Measurements from ENCODE around the gene FRMD4A. TPM values are rescaled to one million over a fixed set of nuclear protein-coding genes. Genes with fewer than 3 reads are reported as not detected.
"Not testable (repeated sequence)": the region's sequence is repeated elsewhere in the genome, so short reads cannot be mapped to it uniquely, and the experiment has no call there.

FRMD4A gene
- total and polyA plus RNA-seq, 7 donors, result 2.9 to 9.1 (median 6.2) TPM

DNA sequence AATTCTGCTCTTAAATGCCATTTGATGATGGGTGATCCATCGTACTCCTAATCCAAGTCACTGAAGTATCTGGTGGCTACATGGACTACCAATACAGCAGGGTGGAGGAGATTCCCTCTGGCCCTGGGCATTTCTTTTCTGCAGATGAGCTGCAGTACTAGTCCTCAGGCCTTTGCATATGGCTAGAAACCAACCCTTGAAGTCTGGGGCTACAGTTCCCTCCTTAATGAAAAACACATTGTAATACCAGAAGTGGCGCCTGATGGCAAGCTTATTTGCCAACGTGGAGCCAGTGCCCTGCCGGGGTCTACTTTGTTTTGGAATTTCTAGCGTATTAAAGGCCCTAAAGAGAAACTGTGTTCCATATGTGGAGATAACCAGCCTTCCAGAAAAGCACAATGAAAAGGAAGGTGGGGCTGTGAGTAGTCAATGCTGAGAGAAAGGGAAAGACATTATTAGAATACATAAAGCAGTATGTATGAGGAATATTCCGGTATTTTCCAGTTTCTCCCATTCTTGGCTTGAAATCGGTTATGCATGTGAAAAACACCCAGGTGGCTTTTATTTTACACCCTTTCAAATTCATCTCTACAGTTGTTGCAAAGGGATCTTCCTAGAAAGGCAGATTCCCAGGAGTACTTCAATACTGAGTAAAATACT lies 375.2 kb downstream of the FRMD4A start:
- no peaks in the 10 kb centered on the region for H3K4me1 ChIP-seq
- intact Hi-C loops (cut with DNase I), result no loop called here

DNA sequence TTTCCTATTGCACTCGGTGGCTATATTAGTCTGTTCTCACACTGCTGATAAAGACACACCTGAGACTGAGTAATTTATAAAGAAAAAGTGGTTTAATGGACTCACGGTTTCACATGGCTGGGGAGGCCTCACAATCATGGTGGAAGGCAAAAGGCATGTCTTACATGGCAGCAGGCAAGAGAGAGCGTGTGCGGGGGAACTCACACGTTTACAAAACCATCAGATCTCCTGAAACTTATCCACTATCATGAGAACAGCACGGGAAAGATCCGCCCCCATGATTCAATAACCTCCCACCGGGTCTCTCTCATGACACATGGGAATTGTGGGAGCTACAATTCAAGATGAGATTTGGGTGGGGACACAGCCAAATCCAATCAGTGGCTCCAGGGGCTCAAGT lies 376.5 kb downstream of the FRMD4A start:
- H3K27ac ChIP-seq; H3K9me3 ChIP-seq; intact Hi-C loops (cut with DNase I); H3K4me1 ChIP-seq; H3K27me3 ChIP-seq (ENCODE audit: insufficient read depth in 3 of 3, low read length in 2 of 3); H3K36me3 ChIP-seq (ENCODE audit: insufficient read depth in 1 of 2, low read depth in 1 of 2); H3K4me3 ChIP-seq; ATAC-seq; DNase-seq: not testable (repeated sequence)
- 82 to 93% (median 92%) methylated on average over 8 of the region's 8 CpGs for WGBS, 3 donors

More for the DNA sequence above, 375.2 kb downstream of the FRMD4A start:
- TF ChIP-seq, protein P1, sequence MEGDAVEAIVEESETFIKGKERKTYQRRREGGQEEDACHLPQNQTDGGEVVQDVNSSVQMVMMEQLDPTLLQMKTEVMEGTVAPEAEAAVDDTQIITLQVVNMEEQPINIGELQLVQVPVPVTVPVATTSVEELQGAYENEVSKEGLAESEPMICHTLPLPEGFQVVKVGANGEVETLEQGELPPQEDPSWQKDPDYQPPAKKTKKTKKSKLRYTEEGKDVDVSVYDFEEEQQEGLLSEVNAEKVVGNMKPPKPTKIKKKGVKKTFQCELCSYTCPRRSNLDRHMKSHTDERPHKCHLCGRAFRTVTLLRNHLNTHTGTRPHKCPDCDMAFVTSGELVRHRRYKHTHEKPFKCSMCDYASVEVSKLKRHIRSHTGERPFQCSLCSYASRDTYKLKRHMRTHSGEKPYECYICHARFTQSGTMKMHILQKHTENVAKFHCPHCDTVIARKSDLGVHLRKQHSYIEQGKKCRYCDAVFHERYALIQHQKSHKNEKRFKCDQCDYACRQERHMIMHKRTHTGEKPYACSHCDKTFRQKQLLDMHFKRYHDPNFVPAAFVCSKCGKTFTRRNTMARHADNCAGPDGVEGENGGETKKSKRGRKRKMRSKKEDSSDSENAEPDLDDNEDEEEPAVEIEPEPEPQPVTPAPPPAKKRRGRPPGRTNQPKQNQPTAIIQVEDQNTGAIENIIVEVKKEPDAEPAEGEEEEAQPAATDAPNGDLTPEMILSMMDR (IDR thresholded peaks at IDR 0.05), result no peak
- 61 to 71% (median 65%) methylated on average over 7 of the region's 7 CpGs for WGBS, 3 donors
- DNase-seq (no peak), ATAC-seq (no peak)
- Histone ChIP-seq H3K27me3 (ENCODE audit: insufficient read depth in 3 of 3, low read length in 2 of 3) (peaks cover 0 to 3% (median 0%) of the 10 kb centered on the region in 3 donors), H3K36me3 (ENCODE audit: insufficient read depth in 1 of 2, low read depth in 1 of 2) (no peaks in the 10 kb centered on the region), H3K4me3 (no peak overlapping the region), H3K9me3 (no peaks in the 10 kb centered on the region), H3K27ac (no peak overlapping the region)

DNA sequence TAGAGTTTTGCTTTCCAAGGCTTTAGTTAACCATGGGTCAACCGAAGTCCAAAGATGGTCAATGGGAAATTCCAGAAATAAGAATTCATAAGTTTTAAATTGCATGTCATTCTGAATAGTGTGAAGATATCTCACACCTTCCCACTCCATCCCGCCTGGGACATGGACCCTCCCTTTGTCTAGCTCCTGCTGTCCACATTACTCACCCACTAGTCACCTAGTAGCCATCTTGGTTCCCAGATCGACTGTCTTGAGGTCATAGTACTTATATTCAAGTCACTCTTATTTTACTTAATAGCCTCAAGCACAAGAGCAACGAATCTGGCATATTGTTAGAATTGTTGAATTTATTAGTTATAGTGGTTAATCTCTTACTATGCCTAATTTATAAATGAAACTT lies 377.4 kb downstream of the FRMD4A start:
- DNase-seq, result no peak
- no peaks in the 10 kb centered on the region for H3K36me3 ChIP-seq (ENCODE audit: insufficient read depth in 1 of 2, low read depth in 1 of 2)
- peaks cover 0 to 3% (median 0%) of the 10 kb centered on the region in 3 donors for H3K27me3 ChIP-seq (ENCODE audit: insufficient read depth in 3 of 3, low read length in 2 of 3)
- no peaks in the 10 kb centered on the region for H3K9me3 ChIP-seq
- ATAC-seq, result no peak
- no peak overlapping the region for H3K27ac ChIP-seq
- H3K4me1 ChIP-seq, result no peaks in the 10 kb centered on the region
- 95 to 97% (median 95%) methylated on average over 4 of the region's 4 CpGs for WGBS, 3 donors
- TF ChIP-seq, protein P1 (IDR thresholded peaks at IDR 0.05), result no peak
- intact Hi-C loops (cut with DNase I), result no loop called here
- H3K4me3 ChIP-seq, result no peak overlapping the region

DNA sequence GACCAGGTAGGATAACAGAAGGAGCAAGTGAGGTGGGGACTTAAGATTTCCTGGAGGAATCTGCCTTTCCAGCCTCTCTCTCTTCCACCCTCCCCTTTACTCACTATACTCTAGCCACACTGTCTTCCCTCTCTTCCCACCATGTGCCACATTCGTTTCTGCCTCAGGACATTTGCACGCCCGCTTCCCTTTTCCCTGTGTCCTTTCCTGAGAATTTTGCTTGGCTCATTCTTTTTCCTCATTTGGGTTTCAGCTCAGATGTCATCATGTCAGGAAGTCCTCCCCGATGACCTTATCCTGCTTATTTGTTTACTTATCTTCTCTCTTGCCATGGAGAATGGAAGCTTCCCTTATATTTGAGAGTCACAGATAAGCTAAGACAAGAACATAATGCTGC lies 380.2 kb downstream of the FRMD4A start:
- Histone ChIP-seq H3K27ac (peak overlapping the region; percentile 3), H3K9me3 (no peaks in the 10 kb centered on the region), H3K4me1 (no peaks in the 10 kb centered on the region), H3K4me3 (no peak overlapping the region), H3K27me3 (ENCODE audit: insufficient read depth in 3 of 3, low read length in 2 of 3) (peaks cover 0 to 3% (median 0%) of the 10 kb centered on the region in 3 donors), H3K36me3 (ENCODE audit: insufficient read depth in 1 of 2, low read depth in 1 of 2) (no peaks in the 10 kb centered on the region)
- WGBS, 3 donors, result 71 to 90% (median 77%) methylated on average over 4 of the region's 4 CpGs
- TF ChIP-seq, protein P1 (IDR thresholded peaks at IDR 0.05), result no peak
- ATAC-seq (no peak), DNase-seq (no peak)
- intact Hi-C loops (cut with DNase I), result no loop called here

DNA sequence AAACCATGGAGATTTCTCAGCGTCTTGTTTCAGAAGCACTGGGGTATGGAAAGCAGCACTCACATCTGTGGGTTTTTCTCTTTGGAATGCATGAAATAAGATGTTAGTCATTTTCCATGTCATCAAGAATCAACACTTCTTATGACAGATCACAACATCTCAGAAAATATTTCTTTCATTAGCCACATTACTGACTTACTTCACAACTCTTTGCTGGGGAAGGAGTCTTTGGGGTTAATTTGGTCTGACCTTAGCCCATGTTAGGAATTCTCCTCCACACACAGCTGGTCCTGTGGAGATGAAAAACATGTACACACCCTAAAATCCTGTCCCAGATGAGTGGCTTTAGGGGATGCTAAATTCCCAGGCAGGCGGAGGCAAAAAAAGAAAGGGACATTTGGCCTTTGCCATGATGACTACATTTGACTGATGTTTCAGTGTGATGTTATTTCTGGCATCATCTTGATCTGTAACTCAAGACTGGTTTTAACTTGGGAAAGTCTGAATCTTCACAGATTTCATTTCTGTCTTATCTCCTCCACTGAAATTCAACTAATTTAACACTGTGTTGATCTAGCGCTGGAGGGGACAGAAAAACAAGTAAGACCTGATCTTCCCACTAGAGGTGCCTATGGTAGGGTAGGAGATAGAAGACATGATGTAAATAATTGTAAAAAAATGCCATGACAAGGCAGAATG lies 380.7 kb downstream of the FRMD4A start:
- H3K36me3 ChIP-seq (ENCODE audit: insufficient read depth in 1 of 2, low read depth in 1 of 2), result no peaks in the 10 kb centered on the region
- H3K4me1 ChIP-seq, result no peaks in the 10 kb centered on the region

More for the DNA sequence above, 380.7 kb downstream of the FRMD4A start:
- intact Hi-C loops (cut with DNase I), result no loop called here
- peak overlapping the region; percentile 3 for H3K27ac ChIP-seq
- H3K4me3 ChIP-seq, result no peak overlapping the region
- ATAC-seq (peak in 3 of 4 donors; percentile 43 to 76 (median 64)), DNase-seq (no peak)
- peaks cover 0 to 3% (median 0%) of the 10 kb centered on the region in 3 donors for H3K27me3 ChIP-seq (ENCODE audit: insufficient read depth in 3 of 3, low read length in 2 of 3)
- WGBS, 3 donors, result 51 to 60% (median 57%) methylated on average over 3 of the region's 3 CpGs
- H3K9me3 ChIP-seq, result no peaks in the 10 kb centered on the region
- TF ChIP-seq, protein P1 (IDR thresholded peaks at IDR 0.05), result no peak

Measured in psoas muscle (tissue), 8 donors.